Glutamatergic neuron (in vitro differentiated cells): ENCODE data around the gene PP2D1. TPM values are rescaled to one million over a fixed set of nuclear protein-coding genes. Genes with fewer than 3 reads are reported as not detected.
"Not testable (repeated sequence)": the region's sequence is repeated elsewhere in the genome, so short reads cannot be mapped to it uniquely, and the experiment has no call there.

Experiments
- DNase-seq: peaks from one replicate; pipeline ENCODE4 v3.0.0; 2022
- H3K27ac Mint-ChIP-seq: one replicate; pipeline ENCODE4 v1.8.0; 2020; ENCODE audit warnings: mild to moderate bottlenecking, mixed read lengths, inconsistent platforms; ENCODE audit not compliant: unreplicated experiment
- H3K27me3 Mint-ChIP-seq: one replicate; pipeline ENCODE4 v1.8.0; 2020; ENCODE audit warnings: mild to moderate bottlenecking, moderate library complexity, mixed read lengths, inconsistent platforms; ENCODE audit not compliant: unreplicated experiment
- H3K36me3 Mint-ChIP-seq: one replicate; pipeline ENCODE4 v1.8.0; 2020; ENCODE audit warnings: mild to moderate bottlenecking, mixed read lengths, inconsistent platforms; ENCODE audit not compliant: unreplicated experiment
- H3K4me1 Mint-ChIP-seq: one replicate; pipeline ENCODE4 v1.8.0; 2020; ENCODE audit warnings: mild to moderate bottlenecking, low read depth, mixed read lengths, inconsistent platforms; ENCODE audit not compliant: unreplicated experiment
- H3K4me3 Mint-ChIP-seq: one replicate; pipeline ENCODE4 v1.8.0; 2020; ENCODE audit warnings: mild to moderate bottlenecking, mixed read lengths, inconsistent platforms; ENCODE audit not compliant: unreplicated experiment
- H3K9me3 Mint-ChIP-seq: one replicate; pipeline ENCODE4 v1.8.0; 2020; ENCODE audit warnings: mild to moderate bottlenecking, moderate library complexity, mixed read lengths, inconsistent platforms; ENCODE audit not compliant: unreplicated experiment
- CTCF ChIP-seq: fragments of 200-600 bp; sonication (generic); IDR thresholded peaks from one replicate; pipeline ENCODE4 v1.5.0; 2021; ENCODE audit not compliant: partially characterized antibody, unreplicated experiment
- total RNA-seq: library from RNA; stranded (reverse); fragmentation: NEBNext Ultra II Directional; extraction: Animal tissue kit (Norgen Biotek cat#: 25700); gene quantifications from one replicate; pipeline ENCODE4 v1.2.1, GENCODE V29; 2021; ENCODE audit not compliant: unreplicated experiment

The PP2D1 gene
- total RNA-seq, 1 donor from 2014 or later, result not detected

GRCh38 chr3:20051123-20051806 lies 39.2 kb upstream of the PP2D1 start:
- Mint-ChIP-seq H3K36me3 (no peaks in the 10 kb centered on the region), H3K27ac (no peak overlapping the region), H3K4me1 (peaks cover 3% of the 10 kb centered on the region), H3K4me3 (no peak overlapping the region), H3K27me3 (no peaks in the 10 kb centered on the region), H3K9me3 (no peaks in the 10 kb centered on the region)
- no peak for TF ChIP-seq CTCF
- DNase-seq, result no peak

- DNase-seq, result no peak
- Mint-ChIP-seq H3K27me3 (no peaks in the 10 kb centered on the region), H3K9me3 (no peaks in the 10 kb centered on the region), H3K4me3 (no peak overlapping the region), H3K27ac (no peak overlapping the region), H3K36me3 (no peaks in the 10 kb centered on the region), H3K4me1 (peaks cover 3% of the 10 kb centered on the region)
- TF ChIP-seq CTCF, result no peak
Observed at GRCh38 chr3:20047976-20048883, 36.2 kb upstream of the PP2D1 start.

GRCh38 chr3:20047341-20047779 lies 35.3 kb upstream of the PP2D1 start:
- no peak overlapping the region for H3K4me3 Mint-ChIP-seq
- no peak overlapping the region for H3K27ac Mint-ChIP-seq
- peaks cover 1% of the 10 kb centered on the region for H3K27me3 Mint-ChIP-seq
- no peak for TF ChIP-seq CTCF
- no peaks in the 10 kb centered on the region for H3K9me3 Mint-ChIP-seq
- H3K36me3 Mint-ChIP-seq, result no peaks in the 10 kb centered on the region
- H3K4me1 Mint-ChIP-seq, result peaks cover 3% of the 10 kb centered on the region
- DNase-seq, result no peak

GRCh38 chr3:20046556-20046955 lies 34.5 kb upstream of the PP2D1 start:
- Mint-ChIP-seq H3K4me3 (no peak overlapping the region), H3K9me3 (peaks cover 7% of the 10 kb centered on the region), H3K27me3 (peaks cover 8% of the 10 kb centered on the region), H3K27ac (no peak overlapping the region), H3K4me1 (peaks cover 10% of the 10 kb centered on the region), H3K36me3 (no peaks in the 10 kb centered on the region)
- no peak for TF ChIP-seq CTCF
- no peak for DNase-seq

GRCh38 chr3:20045141-20045540 lies 33.1 kb upstream of the PP2D1 start:
- H3K4me1 Mint-ChIP-seq, result peaks cover 13% of the 10 kb centered on the region
- peaks cover 12% of the 10 kb centered on the region for H3K27me3 Mint-ChIP-seq
- peaks cover 10% of the 10 kb centered on the region for H3K9me3 Mint-ChIP-seq
- H3K27ac Mint-ChIP-seq, H3K4me3 Mint-ChIP-seq, DNase-seq, H3K36me3 Mint-ChIP-seq: not testable (repeated sequence)
